Stromal cell of bone marrow (primary cell): ENCODE data around the gene BLCAP.
"Not testable (repeated sequence)": the region's sequence is repeated elsewhere in the genome, so short reads cannot be mapped to it uniquely, and the experiment has no call there.

ENCODE experiments used
- DNase-seq: peaks from one replicate; pipeline ENCODE4 v3.0.0-alpha.2; 2012; ENCODE audit warnings: low read depth

The BLCAP gene

GRCh38 chr20:37527638-37528445 is at the start of gene BLCAP:
Gene BLCAP, minus strand, starts transcription at chr20:37527876. Its CDS starts 8,702 bp downstream, at chr20:37519174.
- peak; percentile 71 for DNase-seq

- not testable (repeated sequence) for DNase-seq
Measured at GRCh38 chr20:37577436-37577835, 49.8 kb upstream of the BLCAP start.

- no peak for DNase-seq
Measured at GRCh38 chr20:37576911-37577310, 49.2 kb upstream of the BLCAP start.

GRCh38 chr20:37575884-37576283 is 48.2 kb upstream of the BLCAP start:
- DNase-seq = no peak

- peak; percentile 9 for DNase-seq
Measured at GRCh38 chr20:37574199-37574890, 46.7 kb upstream of the BLCAP start.

GRCh38 chr20:37573626-37574198 is 46.0 kb upstream of the BLCAP start:
- DNase-seq = no peak

- no peak for DNase-seq
Measured at GRCh38 chr20:37571033-37571432, 43.4 kb upstream of the BLCAP start.

- no peak for DNase-seq
Measured at GRCh38 chr20:37570419-37570818, 42.7 kb upstream of the BLCAP start.

- DNase-seq = no peak
Measured at GRCh38 chr20:37567671-37568588, 40.3 kb upstream of the BLCAP start.

- no peak for DNase-seq
Measured at GRCh38 chr20:37567331-37567665, 39.6 kb upstream of the BLCAP start.

GRCh38 chr20:37566590-37567330 is 39.1 kb upstream of the BLCAP start:
- no peak for DNase-seq

GRCh38 chr20:37565134-37565811 is 37.6 kb upstream of the BLCAP start:
- DNase-seq = no peak

GRCh38 chr20:37564388-37565133 is 36.9 kb upstream of the BLCAP start:
- DNase-seq = no peak

- no peak for DNase-seq
Measured at GRCh38 chr20:37564016-37564387, 36.3 kb upstream of the BLCAP start.

GRCh38 chr20:37562695-37563480 is 35.2 kb upstream of the BLCAP start:
- DNase-seq = no peak

- no peak for DNase-seq
Measured at GRCh38 chr20:37560629-37561028, 33.0 kb upstream of the BLCAP start.

GRCh38 chr20:37559312-37560027 is 31.8 kb upstream of the BLCAP start:
- no peak for DNase-seq

GRCh38 chr20:37558779-37559178 is 31.1 kb upstream of the BLCAP start:
- no peak for DNase-seq

GRCh38 chr20:37558306-37558705 is 30.6 kb upstream of the BLCAP start:
- DNase-seq = no peak
